ENCODE results near the gene PMCH.
"Not testable (repeated sequence)": the region's sequence is repeated elsewhere in the genome, so short reads cannot be mapped to it uniquely, and the experiment has no call there.

Gene PMCH

DNA sequence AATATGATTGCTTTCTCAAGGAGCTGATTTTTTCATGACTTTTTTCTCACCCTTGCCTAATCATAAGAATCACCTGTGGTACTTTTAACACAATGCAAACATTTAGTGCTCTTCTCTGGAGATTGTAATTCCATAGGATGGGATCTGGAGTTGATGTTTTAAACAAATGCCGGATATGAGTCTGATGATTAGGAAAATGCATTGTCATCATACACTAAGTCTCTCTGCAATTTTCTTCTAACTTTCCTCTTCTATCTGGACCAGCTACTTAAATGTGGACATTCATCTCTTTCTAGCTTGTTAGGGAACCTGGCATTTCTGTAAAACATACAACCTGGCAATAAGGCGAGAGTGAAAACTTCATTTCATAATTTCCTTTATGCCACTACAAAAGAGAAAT, 23.5 kb downstream of the PMCH start:
- TF ChIP-seq ZFX (IDR thresholded peaks at IDR 0.05; ENCODE audit: borderline replicate concordance), result no peak
- TF ChIP-seq, protein P1, sequence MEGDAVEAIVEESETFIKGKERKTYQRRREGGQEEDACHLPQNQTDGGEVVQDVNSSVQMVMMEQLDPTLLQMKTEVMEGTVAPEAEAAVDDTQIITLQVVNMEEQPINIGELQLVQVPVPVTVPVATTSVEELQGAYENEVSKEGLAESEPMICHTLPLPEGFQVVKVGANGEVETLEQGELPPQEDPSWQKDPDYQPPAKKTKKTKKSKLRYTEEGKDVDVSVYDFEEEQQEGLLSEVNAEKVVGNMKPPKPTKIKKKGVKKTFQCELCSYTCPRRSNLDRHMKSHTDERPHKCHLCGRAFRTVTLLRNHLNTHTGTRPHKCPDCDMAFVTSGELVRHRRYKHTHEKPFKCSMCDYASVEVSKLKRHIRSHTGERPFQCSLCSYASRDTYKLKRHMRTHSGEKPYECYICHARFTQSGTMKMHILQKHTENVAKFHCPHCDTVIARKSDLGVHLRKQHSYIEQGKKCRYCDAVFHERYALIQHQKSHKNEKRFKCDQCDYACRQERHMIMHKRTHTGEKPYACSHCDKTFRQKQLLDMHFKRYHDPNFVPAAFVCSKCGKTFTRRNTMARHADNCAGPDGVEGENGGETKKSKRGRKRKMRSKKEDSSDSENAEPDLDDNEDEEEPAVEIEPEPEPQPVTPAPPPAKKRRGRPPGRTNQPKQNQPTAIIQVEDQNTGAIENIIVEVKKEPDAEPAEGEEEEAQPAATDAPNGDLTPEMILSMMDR (IDR thresholded peaks at IDR 0.05), result no peak
- H3K27ac ChIP-seq, result no peak overlapping the region

DNA sequence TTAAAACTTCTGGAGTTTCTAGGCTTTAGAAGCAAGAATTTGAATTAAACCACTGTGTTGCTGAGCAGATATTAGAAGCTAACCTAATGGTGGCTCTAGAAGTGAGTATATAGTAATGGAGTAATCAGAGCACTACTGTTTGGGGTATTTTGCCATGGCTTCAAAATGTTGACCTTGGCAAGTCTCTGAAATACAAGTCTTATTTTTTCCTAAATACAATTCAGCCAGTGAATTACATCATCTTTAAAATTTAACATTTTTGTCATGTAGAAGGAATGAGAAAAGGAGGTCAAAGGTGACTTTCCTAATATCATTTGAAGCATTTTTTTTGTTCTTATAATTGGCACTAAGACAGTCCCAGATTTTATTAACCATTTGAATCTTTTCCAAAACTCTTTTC, 25.2 kb downstream of the PMCH start:
- no peak for TF ChIP-seq ZFX (IDR thresholded peaks at IDR 0.05; ENCODE audit: borderline replicate concordance)
- TF ChIP-seq, protein P1 (IDR thresholded peaks at IDR 0.05), result no peak
- H3K27ac ChIP-seq, result no peak overlapping the region

DNA sequence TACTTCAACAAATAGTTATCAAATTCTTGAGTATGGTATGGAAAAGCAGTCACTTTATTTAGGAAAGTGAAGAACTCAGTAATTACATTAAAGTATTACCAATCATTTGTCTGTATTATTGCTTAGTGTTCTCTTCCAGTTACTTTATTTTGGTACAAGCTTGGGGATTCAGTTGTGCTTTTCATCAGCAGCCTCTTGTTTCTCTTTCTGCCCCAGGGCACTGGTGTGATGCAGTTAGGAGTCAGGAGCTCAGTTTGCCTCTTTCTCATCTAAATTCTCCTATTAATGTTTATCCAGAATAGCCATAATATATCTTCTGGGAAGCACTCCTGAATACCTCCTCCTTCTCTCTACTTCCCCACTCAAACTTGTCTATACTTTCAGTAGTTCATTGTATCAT, 25.7 kb downstream of the PMCH start:
- TF ChIP-seq, protein P1 (IDR thresholded peaks at IDR 0.05), result no peak
- no peak for TF ChIP-seq ZFX (IDR thresholded peaks at IDR 0.05; ENCODE audit: borderline replicate concordance)
- H3K27ac ChIP-seq, result no peak overlapping the region

DNA sequence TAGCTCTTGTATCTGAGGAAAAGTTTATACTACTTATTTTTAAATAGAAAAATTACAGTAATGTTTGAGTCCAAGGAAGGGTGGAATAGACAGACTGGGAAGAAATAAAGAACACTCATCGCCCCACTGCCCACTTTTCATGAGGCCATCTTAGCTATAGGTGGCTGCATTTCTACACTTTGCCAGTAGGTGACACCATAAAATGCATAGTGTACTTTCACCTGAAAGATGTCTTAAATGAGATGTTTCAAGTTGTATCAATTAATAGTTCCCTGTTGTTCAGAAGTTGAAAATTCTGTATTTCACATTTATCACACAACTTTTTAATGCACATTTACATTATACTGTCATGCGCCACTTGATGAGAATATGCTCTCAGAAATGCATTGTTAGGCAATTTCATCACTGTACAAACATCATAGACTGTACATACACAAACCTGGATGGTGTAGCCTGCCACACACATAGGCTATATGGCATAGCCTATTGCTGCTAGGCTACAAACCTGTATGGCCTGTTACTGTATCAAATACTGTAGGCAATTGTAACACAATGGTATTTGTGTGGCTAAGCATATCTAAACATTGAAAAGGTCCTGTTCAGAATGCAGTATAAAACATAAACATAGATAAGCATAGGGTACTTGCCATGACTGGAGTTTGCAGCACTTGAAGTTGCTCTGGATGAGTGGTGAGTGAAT, 27.6 kb downstream of the PMCH start:
- TF ChIP-seq ZFX (IDR thresholded peaks at IDR 0.05; ENCODE audit: borderline replicate concordance), result no peak
- TF ChIP-seq, protein P1 (IDR thresholded peaks at IDR 0.05), result peak; percentile 92
- H3K27ac ChIP-seq, result no peak overlapping the region

DNA sequence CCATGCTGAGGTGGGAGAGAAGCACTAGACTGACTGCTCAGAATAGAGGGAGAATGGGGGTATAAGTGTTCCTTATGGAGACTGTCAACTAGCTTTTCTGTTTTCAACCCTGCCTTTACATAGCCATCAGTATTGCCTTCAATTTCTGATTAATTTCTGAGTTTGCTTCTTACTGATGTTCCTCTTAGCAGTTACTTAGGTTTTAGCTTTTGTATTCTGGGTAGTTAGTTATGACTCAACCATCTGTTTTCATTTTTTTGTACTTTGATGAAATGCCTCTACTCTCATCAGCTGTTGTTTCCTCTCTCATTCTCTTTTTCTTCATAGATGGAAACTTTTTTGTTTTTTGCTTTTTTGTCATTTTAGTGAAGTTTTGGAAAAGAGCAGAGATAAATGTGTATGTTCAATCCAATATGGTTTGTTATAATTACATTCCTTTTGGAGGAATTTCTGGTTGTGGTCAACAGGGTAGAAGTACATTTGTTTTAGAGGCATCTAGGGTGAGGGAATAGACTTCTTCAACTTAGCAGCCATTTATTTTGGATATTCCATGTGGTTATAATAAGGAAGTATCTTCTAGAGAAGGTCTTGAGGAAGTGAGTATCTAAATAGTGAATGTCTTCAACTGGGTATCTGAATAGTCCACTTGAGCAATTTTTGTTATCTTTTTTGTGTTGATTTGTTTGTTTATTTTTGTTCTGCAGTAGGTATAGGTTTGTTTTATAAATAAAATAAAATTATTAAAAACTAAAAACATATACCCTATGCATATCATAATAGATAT, 29.6 kb downstream of the PMCH start:
- TF ChIP-seq, protein P1 (IDR thresholded peaks at IDR 0.05), result no peak
- no peak for TF ChIP-seq ZFX (IDR thresholded peaks at IDR 0.05; ENCODE audit: borderline replicate concordance)
- no peak overlapping the region for H3K27ac ChIP-seq

DNA sequence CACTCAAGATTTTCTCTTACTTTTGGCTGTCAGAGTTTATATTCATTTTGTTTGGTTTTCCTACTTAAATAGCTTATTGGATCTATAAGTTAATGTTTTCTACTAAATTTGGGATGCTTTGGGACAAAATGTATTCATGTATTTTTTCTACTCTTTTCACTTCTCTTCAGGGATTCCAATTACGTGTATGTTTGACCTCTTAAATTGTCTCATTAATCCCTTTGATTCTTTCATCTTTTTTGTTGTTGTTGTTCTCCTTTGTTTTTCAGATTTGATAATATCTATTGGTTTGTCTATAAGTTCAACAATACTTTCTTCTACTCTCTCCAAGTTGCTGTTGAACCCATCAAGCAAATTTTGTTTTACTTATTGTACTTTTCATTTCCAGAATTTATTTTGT, 34.2 kb downstream of the PMCH start:
- no peak overlapping the region for H3K27ac ChIP-seq
- TF ChIP-seq ZFX (IDR thresholded peaks at IDR 0.05; ENCODE audit: borderline replicate concordance), result no peak
- TF ChIP-seq, protein P1 (IDR thresholded peaks at IDR 0.05), result no peak

DNA sequence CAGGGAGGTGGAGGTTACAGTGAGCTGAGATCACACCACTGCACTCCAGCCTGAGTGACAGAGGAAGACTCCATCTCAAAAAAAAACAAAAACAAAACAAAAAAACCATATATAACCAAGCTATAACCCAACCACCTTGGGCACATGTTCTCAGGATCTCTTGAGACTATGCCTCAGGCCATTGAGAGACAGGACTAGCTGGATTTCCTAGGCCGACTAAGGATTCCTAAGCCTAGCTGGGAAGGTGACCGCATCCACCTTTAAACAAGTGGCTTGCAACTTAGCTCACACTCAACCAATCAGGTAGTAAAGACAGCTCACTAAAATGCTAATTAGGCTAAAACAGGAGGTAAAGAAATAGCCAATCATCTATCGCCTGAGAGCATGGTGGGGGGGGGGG, 42.4 kb downstream of the PMCH start:
- not testable (repeated sequence) for H3K27ac ChIP-seq

DNA sequence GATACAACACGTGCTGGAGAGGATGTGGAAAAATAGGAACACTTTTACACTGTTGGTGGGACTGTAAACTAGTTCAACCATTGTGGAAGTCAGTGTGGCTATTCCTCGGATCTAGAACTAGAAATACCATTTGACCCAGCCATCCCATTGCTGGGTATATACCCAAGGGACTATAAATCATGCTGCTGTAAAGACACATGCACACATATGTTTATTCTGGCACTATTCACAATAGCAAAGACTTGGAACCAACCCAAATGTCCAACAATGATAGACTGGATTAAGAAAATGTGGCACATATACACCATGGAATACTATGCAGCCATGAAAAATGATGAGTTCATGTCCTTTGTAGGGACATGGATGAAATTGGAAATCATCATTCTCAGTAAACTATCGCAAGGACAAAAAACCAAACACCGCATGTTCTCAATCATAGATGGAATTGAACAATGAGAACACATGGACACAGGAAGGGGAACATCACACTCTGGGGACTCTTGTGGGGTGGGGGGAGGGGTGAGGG, 50.5 kb downstream of the PMCH start:
- not testable (repeated sequence) for H3K27ac ChIP-seq
